PC-3 (cell line): ENCODE data around the gene HCFC1. TPM values are rescaled to one million over a fixed set of nuclear protein-coding genes. Genes with fewer than 3 reads are reported as not detected.

ENCODE experiments used
- ATAC-seq: fragments of 200-7000 bp; cut with Tn5 transposase; 2 replicates; pipeline ENCODE4 v1.9.1; 2020; ENCODE audit warnings: mild to moderate bottlenecking, moderate library complexity
- BruUV-seq: library from RNA; stranded (reverse); fragments of 400-500 nt; replicated peaks from 2 replicates; lab custom pipeline; 2021; lab: Mats Ljungman, UMichigan
- CTCF ChIA-PET: fragments of 300-600 bp; sonication (Branson Sonifier 250); formaldehyde crosslinking; loops from one replicate; lab custom pipeline; 2022; ENCODE audit warnings: antibody characterized with exemption; lab: Charles Lee
- POLR2A ChIA-PET: fragments of 300-600 bp; sonication (Branson Sonifier 250); formaldehyde crosslinking; loops from one replicate; lab custom pipeline; 2022; ENCODE audit warnings: antibody characterized with exemption; ENCODE audit not compliant: unreplicated experiment; lab: Charles Lee
- DNase-seq: peaks from one replicate; pipeline ENCODE4 v3.0.0-alpha.2; 2015
- H2AFZ ChIP-seq: fragments of 300-600 bp; sonication (generic); 2 replicates; pipeline ENCODE4 v1.6.0; 2016; ENCODE audit warnings: antibody characterized with exemption, low read length
- H3F3A ChIP-seq: fragments of 300-600 bp; sonication (generic); one replicate; pipeline ENCODE4 v1.6.0; 2017; ENCODE audit warnings: antibody characterized with exemption, low read length, control low read depth, mild to moderate bottlenecking; ENCODE audit not compliant: unreplicated experiment
- H3K27ac ChIP-seq: fragments of 300-600 bp; sonication (generic); 2 replicates; pipeline ENCODE4 v1.5.1; 2016; ENCODE audit warnings: mild to moderate bottlenecking, low read length
- H3K27me3 ChIP-seq: fragments of 300-600 bp; sonication (generic); 2 replicates; pipeline ENCODE4 v1.6.1; 2016; ENCODE audit warnings: low read length, mixed read lengths
- H3K36me3 ChIP-seq: fragments of 300-600 bp; sonication (generic); 2 replicates; pipeline ENCODE4 v1.6.1; 2016; ENCODE audit warnings: low read depth, mixed run types, low read length, mixed read lengths
- H3K4me1 ChIP-seq: fragments of 300-600 bp; sonication (generic); 2 replicates; pipeline ENCODE4 v1.5.1; 2016; ENCODE audit warnings: low read length; ENCODE audit not compliant: insufficient read depth
- H3K4me2 ChIP-seq: fragments of 300-600 bp; sonication (generic); 2 replicates; pipeline ENCODE4 v1.6.0; 2016; ENCODE audit warnings: low read length
- H3K4me3 ChIP-seq: fragments of 300-600 bp; sonication (generic); 2 replicates; pipeline ENCODE4 v1.5.1; 2016; ENCODE audit warnings: mild to moderate bottlenecking, low read length, mixed read lengths
- H3K79me2 ChIP-seq: fragments of 300-600 bp; sonication (generic); 2 replicates; pipeline ENCODE4 v1.6.1; 2017; ENCODE audit warnings: low read length, mixed read lengths
- H3K9ac ChIP-seq: fragments of 300-600 bp; sonication (generic); 2 replicates; pipeline ENCODE4 v1.6.0; 2016; ENCODE audit warnings: mild to moderate bottlenecking, low read length
- H3K9me2 ChIP-seq: fragments of 300-600 bp; sonication (generic); replicated peaks from 2 replicates; pipeline ENCODE4 v1.6.1; 2016; ENCODE audit warnings: mixed run types, low read length, mixed read lengths
- H3K9me3 ChIP-seq: fragments of 300-600 bp; sonication (generic); 2 replicates; pipeline ENCODE4 v1.6.1; 2016; ENCODE audit warnings: low read length, mixed read lengths
- H4K20me1 ChIP-seq: fragments of 300-600 bp; sonication (generic); 2 replicates; pipeline ENCODE4 v1.6.1; 2016; ENCODE audit warnings: low read length, mixed read lengths
- CTCF ChIP-seq: fragments of 300-600 bp; sonication (generic); conservative IDR thresholded peaks from 2 replicates; pipeline ENCODE4 v1.5.1; 2017; ENCODE audit warnings: antibody characterized with exemption, low read depth, mild to moderate bottlenecking, low read length
- EZH2 ChIP-seq: fragments of 300-600 bp; sonication (generic); IDR thresholded peaks from one replicate; pipeline ENCODE4 v1.6.1; 2017; ENCODE audit warnings: antibody characterized with exemption, mild to moderate bottlenecking, low read length; ENCODE audit not compliant: unreplicated experiment
- EZH2phosphoT487 ChIP-seq: fragments of 300-600 bp; sonication (generic); IDR thresholded peaks from 2 replicates; pipeline ENCODE4 v1.6.1; 2018; ENCODE audit warnings: mild to moderate bottlenecking, antibody characterized with exemption, low read length, borderline replicate concordance
- intact Hi-C: fragments of 100-400 bp; cut with micrococcal nuclease; formaldehyde crosslinking; loops from 2 replicates; pipeline ENCODE4 v1.9.0; 2023
- total RNA-seq: library from RNA; depleted of rRNA; stranded (reverse); fragments of >200 nt; gene quantifications from 2 replicates; pipeline ENCODE4 v1.2.3, GENCODE V29; 2014

The HCFC1 gene
- total RNA-seq, 1 experiment from 2014 or later: 66.9 TPM

GRCh38 chrX:153991013-153991580 lies 19.5 kb upstream of the HCFC1 start:
- Histone ChIP-seq H3K27ac (no peak overlapping the region), H3K9me3 (no peaks in the 10 kb centered on the region), H3K4me3 (no peak overlapping the region), H3K36me3 (no peaks in the 10 kb centered on the region), H3K27me3 (no peaks in the 10 kb centered on the region), H3K9me2 (no peaks in the 10 kb centered on the region), H3K4me2 (no peak overlapping the region), H3K79me2 (no peaks in the 10 kb centered on the region), H2AFZ (no peak overlapping the region), H3F3A (no peaks in the 10 kb centered on the region), H3K9ac (no peak overlapping the region), H3K4me1 (no peaks in the 10 kb centered on the region), H4K20me1 (no peaks in the 10 kb centered on the region)
- CTCF ChIA-PET: no interaction called here
- POLR2A ChIA-PET: no interaction called here
- no TSS peak for BruUV-seq
- no peak for ATAC-seq
- DNase-seq: no peak
- intact Hi-C loops: no loop called here
- TF ChIP-seq EZH2: no peak
- no peak for TF ChIP-seq EZH2phosphoT487
- TF ChIP-seq CTCF: no peak

GRCh38 chrX:153989973-153990655 lies 18.5 kb upstream of the HCFC1 start:
- intact Hi-C loops: no loop called here
- H3K9me3 ChIP-seq: no peaks in the 10 kb centered on the region
- no peaks in the 10 kb centered on the region for H3K9me2 ChIP-seq
- no peaks in the 10 kb centered on the region for H3K27me3 ChIP-seq
- H4K20me1 ChIP-seq: no peaks in the 10 kb centered on the region
- no peak overlapping the region for H3K9ac ChIP-seq
- no peak overlapping the region for H3K4me3 ChIP-seq
- no peak for ATAC-seq
- DNase-seq: no peak
- ChIA-PET POLR2A (no interaction called here), CTCF (no interaction called here)
- H3K79me2 ChIP-seq: no peaks in the 10 kb centered on the region
- no TSS peak for BruUV-seq
- no peak for TF ChIP-seq CTCF
- no peak for TF ChIP-seq EZH2
- no peak for TF ChIP-seq EZH2phosphoT487
- H3K36me3 ChIP-seq: no peaks in the 10 kb centered on the region
- no peak overlapping the region for H2AFZ ChIP-seq
- no peaks in the 10 kb centered on the region for H3F3A ChIP-seq
- no peak overlapping the region for H3K27ac ChIP-seq
- H3K4me1 ChIP-seq: no peaks in the 10 kb centered on the region
- no peak overlapping the region for H3K4me2 ChIP-seq

GRCh38 chrX:153988493-153988892 lies 16.9 kb upstream of the HCFC1 start:
- H3K27ac ChIP-seq: no peak overlapping the region
- no peak overlapping the region for H3K4me3 ChIP-seq
- CTCF ChIA-PET: no interaction called here
- no peaks in the 10 kb centered on the region for H3K79me2 ChIP-seq
- no peak overlapping the region for H2AFZ ChIP-seq
- POLR2A ChIA-PET: no interaction called here
- no peak overlapping the region for H3K9ac ChIP-seq
- no peak for TF ChIP-seq CTCF
- TF ChIP-seq EZH2phosphoT487: no peak
- TF ChIP-seq EZH2: no peak
- intact Hi-C loops: no loop called here
- no peaks in the 10 kb centered on the region for H4K20me1 ChIP-seq
- DNase-seq (no peak), ATAC-seq (no peak)
- no peaks in the 10 kb centered on the region for H3K4me1 ChIP-seq
- H3F3A ChIP-seq: no peaks in the 10 kb centered on the region
- H3K9me3 ChIP-seq: no peaks in the 10 kb centered on the region
- no TSS peak for BruUV-seq
- no peaks in the 10 kb centered on the region for H3K36me3 ChIP-seq
- H3K9me2 ChIP-seq: no peaks in the 10 kb centered on the region
- H3K27me3 ChIP-seq: no peaks in the 10 kb centered on the region
- no peak overlapping the region for H3K4me2 ChIP-seq
